GM23338 (cell line): ENCODE measurements around the gene RUSC2. TPM values are rescaled to one million over a fixed set of nuclear protein-coding genes. Genes with fewer than 3 reads are reported as not detected.
"Not testable (repeated sequence)": the region's sequence is repeated elsewhere in the genome, so short reads cannot be mapped to it uniquely, and the experiment has no call there.

ENCODE experiments used
- ATAC-seq: fragments of 200-7000 bp; cut with Tn5 transposase; 3 replicates; pipeline ENCODE4 v1.9.1; 2020
- DNase-seq: peaks from one replicate; pipeline ENCODE4 v3.0.0-alpha.2; 2015; ENCODE audit warnings: low spot score
- H2AFZ ChIP-seq: fragments of 200-600 bp; sonication (generic); 2 replicates; pipeline ENCODE4 v1.8.0; 2016; ENCODE audit warnings: antibody characterized with exemption, mild to moderate bottlenecking, moderate library complexity
- H3F3A ChIP-seq: fragments of 200-600 bp; sonication (generic); replicated peaks from 2 replicates; pipeline ENCODE4 v1.8.0; 2017; ENCODE audit warnings: antibody characterized with exemption, mixed run types, low read depth
- H3K27ac ChIP-seq: fragments of 200-600 bp; sonication (generic); 2 replicates; pipeline ENCODE4 v1.6.1; 2016; ENCODE audit warnings: low read depth
- H3K27me3 ChIP-seq: fragments of 200-600 bp; sonication (generic); 2 replicates; pipeline ENCODE4 v1.8.0; 2016; ENCODE audit warnings: mild to moderate bottlenecking, mixed run types, moderate library complexity; ENCODE audit not compliant: insufficient read depth
- H3K36me3 ChIP-seq: fragments of 200-600 bp; sonication (generic); 2 replicates; pipeline ENCODE4 v1.8.0; 2016; ENCODE audit warnings: mild to moderate bottlenecking; ENCODE audit not compliant: insufficient read depth
- H3K4me1 ChIP-seq: fragments of 200-600 bp; sonication (generic); 2 replicates; pipeline ENCODE4 v1.8.0; 2016; ENCODE audit warnings: mild to moderate bottlenecking, moderate library complexity; ENCODE audit not compliant: insufficient read depth
- H3K4me2 ChIP-seq: fragments of 200-600 bp; sonication (generic); 2 replicates; pipeline ENCODE4 v1.7.1; 2017; ENCODE audit warnings: mixed run types
- H3K4me3 ChIP-seq: fragments of 200-600 bp; sonication (generic); 2 replicates; pipeline ENCODE4 v1.6.1; 2016; ENCODE audit warnings: mixed run types
- H3K79me2 ChIP-seq: fragments of 200-600 bp; sonication (generic); replicated peaks from 2 replicates; pipeline ENCODE4 v1.8.0; 2017; ENCODE audit warnings: mild to moderate bottlenecking; ENCODE audit not compliant: insufficient read depth
- H3K9me2 ChIP-seq: fragments of 200-600 bp; sonication (generic); 2 replicates; pipeline ENCODE4 v1.8.0; 2017; ENCODE audit not compliant: insufficient read depth
- H4K20me1 ChIP-seq: fragments of 200-600 bp; sonication (generic); replicated peaks from 2 replicates; pipeline ENCODE4 v1.8.0; 2017; ENCODE audit warnings: mild to moderate bottlenecking; ENCODE audit not compliant: insufficient read depth
- H3K27ac Mint-ChIP-seq: 2 replicates; pipeline ENCODE4 v1.8.0; 2020; ENCODE audit warnings: inconsistent platforms, mild to moderate bottlenecking, moderate library complexity, mixed read lengths
- H3K27me3 Mint-ChIP-seq: 3 replicates; pipeline ENCODE4 v1.8.0; 2022; ENCODE audit warnings: low read depth, mild to moderate bottlenecking, moderate library complexity, mixed read lengths, inconsistent platforms; ENCODE audit not compliant: insufficient read depth, poor library complexity
- H3K36me3 Mint-ChIP-seq: 3 replicates; pipeline ENCODE4 v1.8.0; 2021; ENCODE audit warnings: low read depth, mild to moderate bottlenecking, inconsistent platforms, moderate library complexity, mixed read lengths
- H3K4me1 Mint-ChIP-seq: 3 replicates; pipeline ENCODE4 v1.8.0; 2020; ENCODE audit warnings: mild to moderate bottlenecking, inconsistent platforms, mixed read lengths
- H3K4me3 Mint-ChIP-seq: 3 replicates; pipeline ENCODE4 v1.8.0; 2021; ENCODE audit warnings: moderate library complexity, mild to moderate bottlenecking, inconsistent platforms, mixed read lengths
- H3K9me3 Mint-ChIP-seq: 3 replicates; pipeline ENCODE4 v1.8.0; 2020; ENCODE audit warnings: moderate library complexity, mild to moderate bottlenecking, inconsistent platforms, mixed read lengths
- CREB1 ChIP-seq: fragments of 250-450 bp; sonication (Bioruptor Pico); IDR thresholded peaks from 2 replicates; pipeline ENCODE4 v1.5.0; 2020; ENCODE audit warnings: low read depth, mild to moderate bottlenecking, moderate library complexity
- ETS1 ChIP-seq: IDR thresholded peaks from 2 replicates; pipeline ENCODE4 v1.6.1; 2016; ENCODE audit warnings: antibody characterized with exemption
- EZH2phosphoT487 ChIP-seq: fragments of 200-600 bp; sonication (generic); IDR thresholded peaks from one replicate; pipeline ENCODE4 v1.8.1; 2018; ENCODE audit warnings: antibody characterized with exemption; ENCODE audit not compliant: unreplicated experiment
- JUNB ChIP-seq: IDR thresholded peaks from one replicate; pipeline ENCODE4 v1.6.1; 2016; ENCODE audit warnings: antibody characterized with exemption; ENCODE audit not compliant: unreplicated experiment
- NANOG ChIP-seq: IDR thresholded peaks from 2 replicates; pipeline ENCODE4 v1.6.1; 2016; ENCODE audit warnings: antibody characterized with exemption, borderline replicate concordance
- POLR2AphosphoS5 ChIP-seq: IDR thresholded peaks from 2 replicates; pipeline ENCODE4 v1.6.1; 2016; ENCODE audit warnings: antibody characterized with exemption, low read depth
- REST ChIP-seq: IDR thresholded peaks from one replicate; pipeline ENCODE4 v1.6.1; 2018; ENCODE audit warnings: antibody characterized with exemption; ENCODE audit not compliant: unreplicated experiment
- ZNF114 ChIP-seq: fragments of 250-450 bp; sonication (Bioruptor Pico); IDR thresholded peaks from 2 replicates; pipeline ENCODE4 v1.5.0; 2020; ENCODE audit warnings: mild to moderate bottlenecking, moderate library complexity
- polyA plus RNA-seq: library from polyadenylated mRNA; unstranded; fragments of >200 nt; fragmentation: Nextera tagmentation; extraction: Ambion mirVana; gene quantifications from 2 replicates; pipeline ENCODE4 v1.2.1, GENCODE V29; 2016
- total RNA-seq: library from RNA; depleted of rRNA; stranded (reverse); fragments of >200 nt; shearing (Covaris generic); gene quantifications from 2 replicates; pipeline ENCODE4 v1.2.3, GENCODE V29; 2014
- TF ChIP-seq, protein P1 (sequence below), 2 experiments: fragments of 200-600 bp in 1 of 2; sonication (generic) in 1 of 2; conservative IDR thresholded peaks; 2 replicates each; pipeline versions ENCODE4 v1.5.1 to v1.6.1; 2016 to 2017; ENCODE audit warnings: antibody characterized with exemption in 2 of 2, low read depth in 2 of 2, mild to moderate bottlenecking in 2 of 2, moderate library complexity in 1 of 2
- TF ChIP-seq, protein P2 (sequence below): fragments of 250-450 bp; sonication (Bioruptor Pico); IDR thresholded peaks from 2 replicates; pipeline ENCODE4 v1.5.0; 2020; ENCODE audit warnings: mild to moderate bottlenecking, moderate library complexity

Gene RUSC2
- total and polyA plus RNA-seq, 2 experiments from 2014 or later, result 3.0 to 8.2 TPM

DNA sequence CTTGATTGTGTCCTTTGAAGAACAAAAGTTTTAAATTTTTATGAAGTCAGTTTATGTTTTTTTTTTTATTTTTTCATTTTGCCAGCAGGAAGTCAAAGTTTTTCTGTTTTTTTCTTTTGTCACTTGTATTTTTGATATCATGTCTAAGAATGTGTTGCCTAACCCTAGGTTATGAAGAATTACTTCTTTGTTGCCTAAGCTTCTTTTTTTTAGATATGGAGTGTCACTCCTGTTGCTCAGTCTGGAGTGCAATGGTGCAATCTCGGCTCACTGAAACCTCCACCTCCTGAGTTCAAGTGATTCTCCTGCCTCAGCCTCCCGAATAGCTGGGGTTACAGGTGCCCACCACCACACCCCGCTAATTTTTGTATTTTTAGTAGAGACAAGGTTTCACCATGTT is 45.0 kb downstream of the RUSC2 start:
- H3K4me2 ChIP-seq, H3F3A ChIP-seq, H3K36me3 ChIP-seq, DNase-seq, H3K36me3 Mint-ChIP-seq, H3K79me2 ChIP-seq, H3K9me2 ChIP-seq, H3K27me3 ChIP-seq, ATAC-seq, H3K27ac ChIP-seq, H3K4me3 Mint-ChIP-seq, H3K9me3 Mint-ChIP-seq, H4K20me1 ChIP-seq, H3K27ac Mint-ChIP-seq, H2AFZ ChIP-seq, H3K27me3 Mint-ChIP-seq, H3K4me3 ChIP-seq: not testable (repeated sequence)
- H3K4me1 Mint-ChIP-seq, result peaks cover 25% of the 10 kb centered on the region
- peaks cover 26% of the 10 kb centered on the region for H3K4me1 ChIP-seq

GRCh38 chr9:35537913-35538312 is 48.0 kb downstream of the RUSC2 start:
- H3K9me3 Mint-ChIP-seq, result no peaks in the 10 kb centered on the region
- no peaks in the 10 kb centered on the region; the same call in 1 of the 2 replicates for H4K20me1 ChIP-seq
- no peaks in the 10 kb centered on the region; the same call in 1 of the 2 replicates for H3K79me2 ChIP-seq
- H3K27me3 ChIP-seq, result no peaks in the 10 kb centered on the region
- H3K36me3 ChIP-seq, result no peaks in the 10 kb centered on the region
- no peaks in the 10 kb centered on the region for H3F3A ChIP-seq
- H3K4me3 Mint-ChIP-seq, result peak overlapping the region; percentile 77; the same call in 1 of the 3 replicates
- H3K9me2 ChIP-seq, result peaks cover 5% of the 10 kb centered on the region; the same call in 1 of the 2 replicates
- peaks cover 4% of the 10 kb centered on the region for H3K27me3 Mint-ChIP-seq
- ATAC-seq (no peak; the same call in 2 of the 3 replicates), DNase-seq (no peak)
- no peaks in the 10 kb centered on the region for H3K36me3 Mint-ChIP-seq
- H3K4me3 ChIP-seq, result peak overlapping the region; percentile 65
- peaks cover 25% of the 10 kb centered on the region for H3K4me1 Mint-ChIP-seq
- 0 out of 2 replicates have a peak overlapping the region, but pooled peaks have one; percentile 55 for H3K27ac ChIP-seq
- peaks cover 26% of the 10 kb centered on the region for H3K4me1 ChIP-seq
- H2AFZ ChIP-seq, result peak overlapping the region; percentile 88; the same call in 1 of the 2 replicates
- H3K27ac Mint-ChIP-seq, result no peak overlapping the region; the same call in 1 of the 2 replicates
- H3K4me2 ChIP-seq, result peak overlapping the region; percentile 86
- TF ChIP-seq NANOG, result no peak
- TF ChIP-seq POLR2AphosphoS5, result no peak
- TF ChIP-seq, protein P1, sequence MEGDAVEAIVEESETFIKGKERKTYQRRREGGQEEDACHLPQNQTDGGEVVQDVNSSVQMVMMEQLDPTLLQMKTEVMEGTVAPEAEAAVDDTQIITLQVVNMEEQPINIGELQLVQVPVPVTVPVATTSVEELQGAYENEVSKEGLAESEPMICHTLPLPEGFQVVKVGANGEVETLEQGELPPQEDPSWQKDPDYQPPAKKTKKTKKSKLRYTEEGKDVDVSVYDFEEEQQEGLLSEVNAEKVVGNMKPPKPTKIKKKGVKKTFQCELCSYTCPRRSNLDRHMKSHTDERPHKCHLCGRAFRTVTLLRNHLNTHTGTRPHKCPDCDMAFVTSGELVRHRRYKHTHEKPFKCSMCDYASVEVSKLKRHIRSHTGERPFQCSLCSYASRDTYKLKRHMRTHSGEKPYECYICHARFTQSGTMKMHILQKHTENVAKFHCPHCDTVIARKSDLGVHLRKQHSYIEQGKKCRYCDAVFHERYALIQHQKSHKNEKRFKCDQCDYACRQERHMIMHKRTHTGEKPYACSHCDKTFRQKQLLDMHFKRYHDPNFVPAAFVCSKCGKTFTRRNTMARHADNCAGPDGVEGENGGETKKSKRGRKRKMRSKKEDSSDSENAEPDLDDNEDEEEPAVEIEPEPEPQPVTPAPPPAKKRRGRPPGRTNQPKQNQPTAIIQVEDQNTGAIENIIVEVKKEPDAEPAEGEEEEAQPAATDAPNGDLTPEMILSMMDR (conservative IDR thresholded peaks at IDR 0.05; ENCODE audit: low read depth in 2 of 2), result no peak
- TF ChIP-seq, protein P2, sequence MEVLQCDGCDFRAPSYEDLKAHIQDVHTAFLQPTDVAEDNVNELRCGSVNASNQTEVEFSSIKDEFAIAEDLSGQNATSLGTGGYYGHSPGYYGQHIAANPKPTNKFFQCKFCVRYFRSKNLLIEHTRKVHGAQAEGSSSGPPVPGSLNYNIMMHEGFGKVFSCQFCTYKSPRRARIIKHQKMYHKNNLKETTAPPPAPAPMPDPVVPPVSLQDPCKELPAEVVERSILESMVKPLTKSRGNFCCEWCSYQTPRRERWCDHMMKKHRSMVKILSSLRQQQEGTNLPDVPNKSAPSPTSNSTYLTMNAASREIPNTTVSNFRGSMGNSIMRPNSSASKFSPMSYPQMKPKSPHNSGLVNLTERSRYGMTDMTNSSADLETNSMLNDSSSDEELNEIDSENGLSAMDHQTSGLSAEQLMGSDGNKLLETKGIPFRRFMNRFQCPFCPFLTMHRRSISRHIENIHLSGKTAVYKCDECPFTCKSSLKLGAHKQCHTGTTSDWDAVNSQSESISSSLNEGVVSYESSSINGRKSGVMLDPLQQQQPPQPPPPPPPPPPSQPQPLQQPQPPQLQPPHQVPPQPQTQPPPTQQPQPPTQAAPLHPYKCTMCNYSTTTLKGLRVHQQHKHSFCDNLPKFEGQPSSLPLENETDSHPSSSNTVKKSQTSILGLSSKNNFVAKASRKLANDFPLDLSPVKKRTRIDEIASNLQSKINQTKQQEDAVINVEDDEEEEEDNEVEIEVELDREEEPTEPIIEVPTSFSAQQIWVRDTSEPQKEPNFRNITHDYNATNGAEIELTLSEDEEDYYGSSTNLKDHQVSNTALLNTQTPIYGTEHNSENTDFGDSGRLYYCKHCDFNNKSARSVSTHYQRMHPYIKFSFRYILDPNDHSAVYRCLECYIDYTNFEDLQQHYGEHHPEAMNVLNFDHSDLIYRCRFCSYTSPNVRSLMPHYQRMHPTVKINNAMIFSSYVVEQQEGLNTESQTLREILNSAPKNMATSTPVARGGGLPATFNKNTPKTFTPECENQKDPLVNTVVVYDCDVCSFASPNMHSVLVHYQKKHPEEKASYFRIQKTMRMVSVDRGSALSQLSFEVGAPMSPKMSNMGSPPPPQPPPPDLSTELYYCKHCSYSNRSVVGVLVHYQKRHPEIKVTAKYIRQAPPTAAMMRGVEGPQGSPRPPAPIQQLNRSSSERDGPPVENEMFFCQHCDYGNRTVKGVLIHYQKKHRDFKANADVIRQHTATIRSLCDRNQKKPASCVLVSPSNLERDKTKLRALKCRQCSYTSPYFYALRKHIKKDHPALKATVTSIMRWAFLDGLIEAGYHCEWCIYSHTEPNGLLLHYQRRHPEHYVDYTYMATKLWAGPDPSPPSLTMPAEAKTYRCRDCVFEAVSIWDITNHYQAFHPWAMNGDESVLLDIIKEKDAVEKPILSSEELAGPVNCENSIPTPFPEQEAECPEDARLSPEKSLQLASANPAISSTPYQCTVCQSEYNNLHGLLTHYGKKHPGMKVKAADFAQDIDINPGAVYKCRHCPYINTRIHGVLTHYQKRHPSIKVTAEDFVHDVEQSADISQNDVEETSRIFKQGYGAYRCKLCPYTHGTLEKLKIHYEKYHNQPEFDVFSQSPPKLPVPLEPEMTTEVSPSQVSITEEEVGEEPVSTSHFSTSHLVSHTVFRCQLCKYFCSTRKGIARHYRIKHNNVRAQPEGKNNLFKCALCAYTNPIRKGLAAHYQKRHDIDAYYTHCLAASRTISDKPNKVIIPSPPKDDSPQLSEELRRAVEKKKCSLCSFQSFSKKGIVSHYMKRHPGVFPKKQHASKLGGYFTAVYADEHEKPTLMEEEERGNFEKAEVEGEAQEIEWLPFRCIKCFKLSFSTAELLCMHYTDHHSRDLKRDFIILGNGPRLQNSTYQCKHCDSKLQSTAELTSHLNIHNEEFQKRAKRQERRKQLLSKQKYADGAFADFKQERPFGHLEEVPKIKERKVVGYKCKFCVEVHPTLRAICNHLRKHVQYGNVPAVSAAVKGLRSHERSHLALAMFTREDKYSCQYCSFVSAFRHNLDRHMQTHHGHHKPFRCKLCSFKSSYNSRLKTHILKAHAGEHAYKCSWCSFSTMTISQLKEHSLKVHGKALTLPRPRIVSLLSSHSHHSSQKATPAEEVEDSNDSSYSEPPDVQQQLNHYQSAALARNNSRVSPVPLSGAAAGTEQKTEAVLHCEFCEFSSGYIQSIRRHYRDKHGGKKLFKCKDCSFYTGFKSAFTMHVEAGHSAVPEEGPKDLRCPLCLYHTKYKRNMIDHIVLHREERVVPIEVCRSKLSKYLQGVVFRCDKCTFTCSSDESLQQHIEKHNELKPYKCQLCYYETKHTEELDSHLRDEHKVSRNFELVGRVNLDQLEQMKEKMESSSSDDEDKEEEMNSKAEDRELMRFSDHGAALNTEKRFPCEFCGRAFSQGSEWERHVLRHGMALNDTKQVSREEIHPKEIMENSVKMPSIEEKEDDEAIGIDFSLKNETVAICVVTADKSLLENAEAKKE (CRISPR knock-in tag), result no peak
- no peak for TF ChIP-seq JUNB
- no peak for TF ChIP-seq ZNF114 (CRISPR knock-in tag)
- TF ChIP-seq CREB1, result no peak
- no peak for TF ChIP-seq EZH2phosphoT487
- no peak for TF ChIP-seq ETS1
- no peak for TF ChIP-seq REST
